ENCODE measurements around the gene ADAMTS3.
"Not testable (repeated sequence)": the region's sequence is repeated elsewhere in the genome, so short reads cannot be mapped to it uniquely, and the experiment has no call there.

The ADAMTS3 gene

GRCh38 chr4:72463724-72464123 lies 105.3 kb downstream of the ADAMTS3 start:
- no peak for DNase-seq

- DNase-seq: no peak
Observed at GRCh38 chr4:72457158-72457557, 111.9 kb downstream of the ADAMTS3 start.

GRCh38 chr4:72451349-72451748 lies 117.7 kb downstream of the ADAMTS3 start:
- no peak for DNase-seq

- no peak for DNase-seq
Observed at GRCh38 chr4:72449705-72450104, 119.3 kb downstream of the ADAMTS3 start.

GRCh38 chr4:72448231-72448630 lies 120.8 kb downstream of the ADAMTS3 start:
- DNase-seq: no peak

GRCh38 chr4:72446353-72447055 lies 122.5 kb downstream of the ADAMTS3 start:
- DNase-seq: no peak

GRCh38 chr4:72444092-72444491 lies 124.9 kb downstream of the ADAMTS3 start:
- DNase-seq: no peak

- DNase-seq: no peak
Observed at GRCh38 chr4:72442715-72443114, 126.3 kb downstream of the ADAMTS3 start.

- no peak for DNase-seq
Observed at GRCh38 chr4:72442147-72442546, 126.9 kb downstream of the ADAMTS3 start.

GRCh38 chr4:72440386-72440785 lies 128.6 kb downstream of the ADAMTS3 start:
- no peak for DNase-seq

- DNase-seq: no peak
Observed at GRCh38 chr4:72432975-72433374, 136.0 kb downstream of the ADAMTS3 start.

- DNase-seq: no peak
Observed at GRCh38 chr4:72432282-72432681, 136.7 kb downstream of the ADAMTS3 start.

GRCh38 chr4:72430988-72431387 lies 138.0 kb downstream of the ADAMTS3 start:
- no peak for DNase-seq

GRCh38 chr4:72430050-72430449 lies 139.0 kb downstream of the ADAMTS3 start:
- DNase-seq: no peak

GRCh38 chr4:72429397-72429889 lies 139.6 kb downstream of the ADAMTS3 start:
- DNase-seq: no peak

GRCh38 chr4:72427057-72427456 lies 142.0 kb downstream of the ADAMTS3 start:
- no peak for DNase-seq

- not testable (repeated sequence) for DNase-seq
Observed at GRCh38 chr4:72425908-72426307, 143.1 kb downstream of the ADAMTS3 start.

- no peak for DNase-seq
Observed at GRCh38 chr4:72424006-72424405, 145.0 kb downstream of the ADAMTS3 start.

GRCh38 chr4:72422416-72422815 lies 146.6 kb downstream of the ADAMTS3 start:
- no peak for DNase-seq

GRCh38 chr4:72418458-72418857 lies 150.6 kb downstream of the ADAMTS3 start:
- DNase-seq: no peak

GRCh38 chr4:72410158-72410557 lies 158.9 kb downstream of the ADAMTS3 start:
- DNase-seq: no peak

- DNase-seq: no peak
Observed at GRCh38 chr4:72408568-72408967, 160.5 kb downstream of the ADAMTS3 start.

- no peak for DNase-seq
Observed at GRCh38 chr4:72405417-72405816, 163.6 kb downstream of the ADAMTS3 start.

GRCh38 chr4:72397314-72397713 lies 171.7 kb downstream of the ADAMTS3 start:
- DNase-seq: no peak

- DNase-seq: no peak
Observed at GRCh38 chr4:72394012-72394663, 174.9 kb downstream of the ADAMTS3 start.
